AG08395 (cell line): ENCODE measurements around the gene EXOC8.

Experiments used
- DNase-seq: peaks from one replicate; pipeline ENCODE4 v3.0.0; 2012; ENCODE audit warnings: mixed read lengths, low spot score

EXOC8 gene

GRCh38 chr1:231313661-231314060 is 24.0 kb downstream of the EXOC8 start:
- no peak for DNase-seq

GRCh38 chr1:231312432-231312788 is 25.2 kb downstream of the EXOC8 start:
- no peak for DNase-seq

DNA sequence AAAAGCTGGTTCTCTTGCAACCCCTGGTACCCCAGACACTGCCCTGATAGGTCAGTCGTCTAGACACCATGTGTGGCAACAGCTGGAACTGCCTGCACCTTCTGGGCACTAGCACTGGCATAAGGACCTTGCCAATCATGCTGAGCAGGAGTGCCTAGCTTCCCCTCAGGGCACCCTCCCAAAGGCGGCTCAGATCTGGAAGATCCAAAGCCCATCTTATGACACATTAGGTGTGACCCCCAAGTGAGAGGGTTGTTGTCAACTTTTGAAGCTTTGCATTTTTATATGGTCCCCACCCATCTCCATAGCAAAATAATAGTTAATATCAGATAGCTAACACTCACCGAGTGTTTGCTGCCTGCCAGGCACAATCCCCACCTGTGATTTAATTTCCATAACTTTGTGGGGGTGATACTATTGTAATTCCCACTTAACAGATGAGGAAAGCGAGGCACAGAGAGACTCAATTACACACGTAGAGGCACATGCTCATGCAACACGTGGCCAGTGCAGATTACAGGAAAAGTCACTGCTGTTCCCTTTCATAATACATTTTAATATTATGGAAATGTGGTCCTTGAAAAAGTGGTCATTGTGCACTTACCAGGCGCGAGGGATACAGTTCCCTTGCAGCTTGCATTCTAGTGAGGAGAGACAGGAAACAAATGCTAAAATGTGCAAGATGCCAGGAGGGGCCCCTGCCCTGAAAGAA is 25.8 kb downstream of the EXOC8 start:
- no peak for DNase-seq

- DNase-seq = no peak
These were observed 27.2 kb downstream of the EXOC8 start for GRCh38 chr1:231310391-231310934.

GRCh38 chr1:231301990-231302389 is 35.7 kb downstream of the EXOC8 start:
- DNase-seq = no peak

DNA sequence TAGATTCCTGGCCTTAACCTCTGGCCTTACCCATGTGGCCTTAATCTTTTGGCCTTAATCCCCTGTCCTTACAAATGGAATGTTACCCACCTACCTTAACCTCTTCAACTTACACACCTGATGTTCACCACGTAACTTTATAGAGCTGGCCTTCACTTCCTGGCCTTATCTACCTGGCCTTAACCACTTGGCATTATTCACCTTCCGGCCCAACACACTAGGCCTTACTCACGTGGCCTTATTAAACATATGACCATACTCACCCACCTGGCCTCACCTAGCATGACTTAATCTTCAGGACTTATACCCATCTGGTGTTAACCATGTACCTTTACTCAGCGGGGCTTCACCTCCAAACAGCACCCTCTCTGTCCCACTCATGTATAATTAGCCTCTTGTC is 41.7 kb downstream of the EXOC8 start:
- DNase-seq = no peak

GRCh38 chr1:231286603-231287002 is 51.0 kb downstream of the EXOC8 start:
- DNase-seq = no peak

DNA sequence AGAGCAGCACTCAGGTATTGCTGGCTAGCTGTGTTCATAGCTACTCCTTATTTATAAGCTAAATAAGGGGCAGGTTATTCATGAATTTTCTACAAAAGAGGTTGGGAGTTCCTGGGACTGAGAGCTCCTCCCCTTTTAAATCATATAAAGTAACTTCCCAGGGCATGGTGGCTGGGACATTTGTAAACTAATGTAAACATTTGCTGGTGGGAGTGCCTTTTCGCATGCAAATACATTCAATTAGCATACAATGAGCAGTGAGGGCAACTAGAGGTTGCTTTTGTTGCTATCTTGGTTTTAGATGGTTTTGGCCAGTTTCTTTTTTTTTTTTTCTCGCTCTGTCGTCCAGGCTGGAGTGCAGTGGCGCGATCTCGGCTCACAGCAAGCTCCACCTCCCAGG is 53.2 kb downstream of the EXOC8 start:
- no peak for DNase-seq
